ENCODE results near the gene ZP2. TPM values are rescaled to one million over a fixed set of nuclear protein-coding genes. Genes with fewer than 3 reads are reported as not detected.

Gene ZP2
- total RNA-seq, 1 donor from 2014 or later: not detected

- TF ChIP-seq, protein P1, sequence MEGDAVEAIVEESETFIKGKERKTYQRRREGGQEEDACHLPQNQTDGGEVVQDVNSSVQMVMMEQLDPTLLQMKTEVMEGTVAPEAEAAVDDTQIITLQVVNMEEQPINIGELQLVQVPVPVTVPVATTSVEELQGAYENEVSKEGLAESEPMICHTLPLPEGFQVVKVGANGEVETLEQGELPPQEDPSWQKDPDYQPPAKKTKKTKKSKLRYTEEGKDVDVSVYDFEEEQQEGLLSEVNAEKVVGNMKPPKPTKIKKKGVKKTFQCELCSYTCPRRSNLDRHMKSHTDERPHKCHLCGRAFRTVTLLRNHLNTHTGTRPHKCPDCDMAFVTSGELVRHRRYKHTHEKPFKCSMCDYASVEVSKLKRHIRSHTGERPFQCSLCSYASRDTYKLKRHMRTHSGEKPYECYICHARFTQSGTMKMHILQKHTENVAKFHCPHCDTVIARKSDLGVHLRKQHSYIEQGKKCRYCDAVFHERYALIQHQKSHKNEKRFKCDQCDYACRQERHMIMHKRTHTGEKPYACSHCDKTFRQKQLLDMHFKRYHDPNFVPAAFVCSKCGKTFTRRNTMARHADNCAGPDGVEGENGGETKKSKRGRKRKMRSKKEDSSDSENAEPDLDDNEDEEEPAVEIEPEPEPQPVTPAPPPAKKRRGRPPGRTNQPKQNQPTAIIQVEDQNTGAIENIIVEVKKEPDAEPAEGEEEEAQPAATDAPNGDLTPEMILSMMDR (IDR thresholded peaks at IDR 0.05): no peak
- intact Hi-C loops (cut with DNase I): no loop called here
Observed at GRCh38 chr16:21217121-21217520, 5.7 kb upstream of the ZP2 start.

DNA sequence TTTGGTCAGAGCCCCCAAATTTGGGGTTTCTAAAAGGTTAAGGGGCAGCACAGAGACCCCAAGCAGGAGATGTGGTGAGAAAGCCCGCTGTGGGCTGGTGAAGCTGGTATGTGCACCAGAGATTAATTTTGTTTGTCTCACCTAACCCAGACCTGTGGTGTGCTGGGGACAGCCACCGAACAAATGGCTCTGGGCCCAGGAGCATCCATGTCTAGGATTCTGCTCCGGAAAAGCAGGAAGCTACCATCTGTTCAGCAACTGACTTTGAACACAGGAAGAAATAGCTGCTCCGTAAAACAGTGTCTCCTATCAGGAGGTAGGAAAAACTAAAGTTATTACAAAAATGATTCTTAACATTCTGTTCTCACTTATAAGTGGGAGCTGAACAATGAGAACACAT lies 2.7 kb upstream of the ZP2 start:
- Histone ChIP-seq H3K27me3 (no peaks in the 10 kb centered on the region), H3K9me3 (no peaks in the 10 kb centered on the region), H3K36me3 (no peaks in the 10 kb centered on the region), H3K27ac (no peak overlapping the region), H3K4me3 (no peak overlapping the region), H3K4me1 (no peaks in the 10 kb centered on the region)
- no peak for DNase-seq (ENCODE audit: low spot score in 2 of 2)
- intact Hi-C loops (cut with DNase I): no loop called here
- TF ChIP-seq, protein P1 (IDR thresholded peaks at IDR 0.05): no peak

More at GRCh38 chr16:21217121-21217520, 5.7 kb upstream of the ZP2 start:
- Histone ChIP-seq H3K27me3 (no peaks in the 10 kb centered on the region), H3K9me3 (no peaks in the 10 kb centered on the region), H3K4me3 (no peak overlapping the region), H3K4me1 (no peaks in the 10 kb centered on the region), H3K36me3 (no peaks in the 10 kb centered on the region), H3K27ac (no peak overlapping the region)
- no peak for DNase-seq (ENCODE audit: low spot score in 2 of 2)

DNA sequence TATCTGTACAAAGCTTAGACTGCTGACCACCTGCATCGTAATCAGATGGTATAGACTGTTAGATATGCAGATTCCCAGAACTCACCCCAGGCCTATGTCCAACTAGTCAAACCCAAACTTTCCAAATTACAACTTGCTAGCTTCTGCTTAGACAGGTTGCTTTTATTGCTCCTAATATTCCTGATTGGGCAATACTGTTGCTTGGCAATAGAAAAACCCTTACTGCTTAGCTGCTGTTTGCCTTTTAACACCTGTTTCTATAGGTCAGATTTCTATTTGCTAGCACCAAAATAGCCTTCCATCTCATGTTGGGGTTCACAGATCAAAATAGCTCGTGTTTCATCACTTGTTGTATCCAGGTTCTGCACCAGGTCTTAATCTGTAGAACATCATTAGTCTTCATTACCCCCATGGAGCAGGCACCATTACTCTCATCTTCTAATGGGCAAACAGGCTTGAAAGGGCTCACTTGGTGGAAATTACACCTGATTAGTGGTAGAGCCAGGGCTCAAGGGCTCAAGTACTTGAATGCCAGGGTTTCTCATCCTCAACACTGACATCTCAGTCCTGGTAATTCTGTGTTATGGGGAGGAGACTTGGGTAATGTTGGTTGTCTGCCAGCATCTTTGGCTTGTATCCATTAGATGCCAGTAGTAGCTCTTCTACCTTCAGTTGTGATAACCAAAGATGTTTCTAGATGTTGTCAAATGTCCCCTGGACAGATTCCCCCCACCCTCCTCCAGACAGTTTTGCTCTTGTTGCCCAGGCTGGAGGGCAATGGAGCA lies 2.7 kb downstream of the ZP2 start:
- H3K27ac ChIP-seq: no peak overlapping the region
- TF ChIP-seq, protein P1 (IDR thresholded peaks at IDR 0.05): no peak
- no peaks in the 10 kb centered on the region for H3K4me1 ChIP-seq
- intact Hi-C loops (cut with DNase I): no loop called here
- H3K9me3 ChIP-seq: no peaks in the 10 kb centered on the region
- no peak overlapping the region for H3K4me3 ChIP-seq
- H3K36me3 ChIP-seq: no peaks in the 10 kb centered on the region
- no peaks in the 10 kb centered on the region for H3K27me3 ChIP-seq
- no peak for DNase-seq (ENCODE audit: low spot score in 2 of 2)

- Histone ChIP-seq H3K9me3 (no peaks in the 10 kb centered on the region), H3K27me3 (no peaks in the 10 kb centered on the region), H3K27ac (no peak overlapping the region), H3K36me3 (no peaks in the 10 kb centered on the region), H3K4me1 (no peaks in the 10 kb centered on the region), H3K4me3 (no peak overlapping the region)
- no peak for DNase-seq (ENCODE audit: low spot score in 2 of 2)
- TF ChIP-seq, protein P1 (IDR thresholded peaks at IDR 0.05): no peak
- intact Hi-C loops (cut with DNase I): no loop called here
Observed at GRCh38 chr16:21206550-21206949, 4.8 kb downstream of the ZP2 start.

GRCh38 chr16:21205303-21205702 lies 6.1 kb downstream of the ZP2 start:
- intact Hi-C loops (cut with DNase I): no loop called here

More at GRCh38 chr16:21205303-21205702, 6.1 kb downstream of the ZP2 start:
- Histone ChIP-seq H3K36me3 (no peaks in the 10 kb centered on the region), H3K27me3 (no peaks in the 10 kb centered on the region), H3K4me3 (no peak overlapping the region), H3K4me1 (no peaks in the 10 kb centered on the region), H3K27ac (no peak overlapping the region), H3K9me3 (no peaks in the 10 kb centered on the region)
- DNase-seq (ENCODE audit: low spot score in 2 of 2): no peak
- TF ChIP-seq, protein P1 (IDR thresholded peaks at IDR 0.05): no peak

Data from ascending aorta (tissue), 2 donors.